Heart left ventricle (tissue), 13 donors: ENCODE measurements around the gene PRKN.

ENCODE experiments used
- POLR2A ChIP-seq, 2 donors: fragments of 450-650 bp; IDR thresholded peaks; one replicate each; pipeline ENCODE4 v1.6.1; 2017; ENCODE audit warnings: antibody characterized with exemption in 2 of 2, mild to moderate bottlenecking in 2 of 2, moderate library complexity in 2 of 2
- TF ChIP-seq, protein P1 (sequence below), 12 donors: fragments of 200-600 bp; sonication (generic) in 4 of 12; IDR thresholded peaks; one replicate each; pipeline versions ENCODE4 v1.5.0 to v1.8.0; 2018 to 2022; ENCODE audit warnings: antibody characterized with exemption in 12 of 12, mild to moderate bottlenecking in 5 of 12
- donor health status: ischemic (EF 13 %, LVEDD 7.1; RV severe dilation, severe dysfunction).
- donor health status: DM: no; HTN: yes; CAD: no.
- donor health status: DM: no; HTN: no; CAD: no.
- donor health status: ischemic (EF 25% LVEDD 6.9; RV normal size, moderate dysfunction).
- donor health status: ischemic (EF 25% LVEDD 5.7; RV mildly dilated, moderate dysfunction).
- donor health status: ischemic (EF 35%, LVEDD 5.7; RV mildly dilated, moderate dysfunction).
- donor health status: nonischemic (EF 11% LVEDD 7.7; RV severe dilation, severe dysfunction).
- donor health status: DM: yes; HTN: yes; CAD: no.
- donor health status: PGD.
- donor health status: ischemic (EF 29% LVEDD 5.4; RV normal size, mild dysfunction).
- donor health status: nonischemic (EF 23%, LVEDD 6.1; RV moderate dilation, normal function).

DNA sequence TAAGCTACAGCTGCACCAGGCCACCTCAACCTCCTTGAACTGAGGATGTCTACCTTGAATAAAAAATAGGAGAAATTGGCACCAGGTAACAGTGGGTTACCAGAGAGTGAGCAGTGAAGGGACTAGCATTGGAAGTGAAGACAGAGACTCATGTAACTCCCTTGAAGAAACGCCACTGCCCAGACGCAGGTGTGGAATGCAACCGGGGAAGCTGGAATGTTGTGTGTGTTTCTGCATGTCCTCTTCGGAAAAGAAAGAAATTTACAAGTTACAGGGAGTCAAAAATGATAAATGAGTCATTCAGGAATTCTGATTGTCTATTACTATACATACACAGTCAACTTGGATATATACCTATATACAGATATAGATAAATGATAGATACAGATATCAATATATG is 939.0 kb downstream of the PRKN start:
- TF ChIP-seq, protein P1, sequence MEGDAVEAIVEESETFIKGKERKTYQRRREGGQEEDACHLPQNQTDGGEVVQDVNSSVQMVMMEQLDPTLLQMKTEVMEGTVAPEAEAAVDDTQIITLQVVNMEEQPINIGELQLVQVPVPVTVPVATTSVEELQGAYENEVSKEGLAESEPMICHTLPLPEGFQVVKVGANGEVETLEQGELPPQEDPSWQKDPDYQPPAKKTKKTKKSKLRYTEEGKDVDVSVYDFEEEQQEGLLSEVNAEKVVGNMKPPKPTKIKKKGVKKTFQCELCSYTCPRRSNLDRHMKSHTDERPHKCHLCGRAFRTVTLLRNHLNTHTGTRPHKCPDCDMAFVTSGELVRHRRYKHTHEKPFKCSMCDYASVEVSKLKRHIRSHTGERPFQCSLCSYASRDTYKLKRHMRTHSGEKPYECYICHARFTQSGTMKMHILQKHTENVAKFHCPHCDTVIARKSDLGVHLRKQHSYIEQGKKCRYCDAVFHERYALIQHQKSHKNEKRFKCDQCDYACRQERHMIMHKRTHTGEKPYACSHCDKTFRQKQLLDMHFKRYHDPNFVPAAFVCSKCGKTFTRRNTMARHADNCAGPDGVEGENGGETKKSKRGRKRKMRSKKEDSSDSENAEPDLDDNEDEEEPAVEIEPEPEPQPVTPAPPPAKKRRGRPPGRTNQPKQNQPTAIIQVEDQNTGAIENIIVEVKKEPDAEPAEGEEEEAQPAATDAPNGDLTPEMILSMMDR (IDR thresholded peaks at IDR 0.05), result no peak
- TF ChIP-seq POLR2A (IDR thresholded peaks at IDR 0.05), result no peak
